Adrenal gland (tissue), 12 donors: ENCODE results near the gene PNPLA3. TPM values are rescaled to one million over a fixed set of nuclear protein-coding genes. Genes with fewer than 3 reads are reported as not detected.

ENCODE experiments used
- DNase-seq, 7 donors: peaks; one replicate each; pipeline ENCODE4 v3.0.0-alpha.2; 2019 to 2020
- H3K27ac ChIP-seq, 5 donors: fragments of 200-600 bp; sonication (generic) in 4 of 5; 1 replicate in 3 of 5; 2 replicates in 2 of 5; pipeline versions ENCODE4 v1.5.1 to v1.8.0; 2016 to 2020; ENCODE audit warnings: mild to moderate bottlenecking in 1 of 5
- H3K27me3 ChIP-seq: fragments of 200-600 bp; 2 replicates; pipeline ENCODE4 v1.8.0; 2021
- H3K36me3 ChIP-seq, 2 donors: fragments of 200-600 bp; replicated peaks in 1 of 2; 1 replicate in 1 of 2; 2 replicates in 1 of 2; pipeline versions ENCODE4 v1.5.1 to v1.8.0; 2018 to 2022
- H3K4me1 ChIP-seq, 2 donors: fragments of 200-600 bp; replicated peaks in 1 of 2; 1 replicate in 1 of 2; 2 replicates in 1 of 2; pipeline versions ENCODE4 v1.5.1 to v1.8.0; 2018 to 2021
- H3K4me3 ChIP-seq, 4 donors: fragments of 200-600 bp; sonication (generic) in 3 of 4; one replicate each; pipeline ENCODE4 v1.5.1; 2016 to 2018
- H3K9me3 ChIP-seq, 3 donors: fragments of 200-600 bp; sonication (generic) in 1 of 3; replicated peaks in 1 of 3; 1 replicate in 2 of 3; 2 replicates in 1 of 3; pipeline versions ENCODE4 v1.5.1 to v1.8.0; 2016 to 2021
- POLR2A ChIP-seq, 2 donors: fragments of 450-650 bp; IDR thresholded peaks; one replicate each; pipeline ENCODE4 v1.6.1; 2017; ENCODE audit warnings: antibody characterized with exemption in 2 of 2, mild to moderate bottlenecking in 2 of 2, moderate library complexity in 1 of 2
- WGBS, 4 donors: extraction: QIAGEN DNeasy Blood & Tissue Kit in 2 of 4; methylation state at CpG; one replicate each; pipeline versions ENCODE4 v1.1.5 to v1.1.7; 2013 to 2017; 5-methylcytosine and 5-hydroxymethylcytosine counted together
- intact Hi-C, 2 donors: fragments of 100-400 bp; cut with DNase I; formaldehyde crosslinking; loops; one replicate each; pipeline versions ENCODE4 v1.14.1 to v1.15.0; 2022 to 2023
- polyA plus RNA-seq, 3 donors: library from polyadenylated mRNA; stranded (reverse); fragments of 200-250 nt in 2 of 3; fragments of 350-450 nt in 1 of 3; fragmentation: Illumina TruSeq in 1 of 3; extraction: RNeasy Lipid Tissue Mini Kit (QIAGEN cat#74804) in 1 of 3; gene quantifications; one replicate each; pipeline ENCODE4 v1.2.3, GENCODE V29; 2013 to 2014
- total RNA-seq, 9 donors: library from RNA; depleted of rRNA in 4 of 9; stranded (reverse); fragments of >200 nt in 4 of 9; fragments of 120-200 nt in 1 of 9; fragmentation: NEBNext Ultra II Directional in 1 of 9; extraction: Animal tissue kit (Norgen Biotek cat#: 25700) in 1 of 9; gene quantifications; one replicate each; pipeline versions ENCODE4 v1.1.0 to v1.2.4, GENCODE V29; 2013 to 2023
- TF ChIP-seq, protein P1 (sequence below), 6 experiments: fragments of 450-650 bp in 4 of 6; fragments of 200-600 bp in 2 of 6; sonication (generic) in 1 of 6; IDR thresholded peaks; 1 replicate in 5 of 6; 2 replicates in 1 of 6; pipeline versions ENCODE4 v1.5.1 to v1.8.0; 2016 to 2021; ENCODE audit warnings: antibody characterized with exemption in 6 of 6, mild to moderate bottlenecking in 2 of 6, moderate library complexity in 1 of 6
- donor health status: healthy with polysubstance abuse.
- donor health status: Bipolar disorder and iron deficiency.
- donor health status: DM: yes; HTN: yes; CAD: no.
- donor health status: DM: no; HTN: no; CAD: no.
- donor health status: DM: no; HTN: no; CAD: no.
- donor health status: DM: yes; HTN: yes; CAD: no.

The PNPLA3 gene
- total and polyA plus RNA-seq, 12 donors = 0.15 to 4.4 (median 0.42) TPM; not detected in 1

GRCh38 chr22:43941449-43941848 is 17.8 kb downstream of the PNPLA3 start:
- Histone ChIP-seq H3K27ac (no peak overlapping the region), H3K4me3 (no peak overlapping the region), H3K4me1 (no peaks in the 10 kb centered on the region), H3K27me3 (no peaks in the 10 kb centered on the region), H3K36me3 (no peaks in the 10 kb centered on the region), H3K9me3 (no peaks in the 10 kb centered on the region)
- intact Hi-C loops = no loop called here
- no peak for TF ChIP-seq POLR2A (IDR thresholded peaks at IDR 0.05)
- TF ChIP-seq, protein P1, sequence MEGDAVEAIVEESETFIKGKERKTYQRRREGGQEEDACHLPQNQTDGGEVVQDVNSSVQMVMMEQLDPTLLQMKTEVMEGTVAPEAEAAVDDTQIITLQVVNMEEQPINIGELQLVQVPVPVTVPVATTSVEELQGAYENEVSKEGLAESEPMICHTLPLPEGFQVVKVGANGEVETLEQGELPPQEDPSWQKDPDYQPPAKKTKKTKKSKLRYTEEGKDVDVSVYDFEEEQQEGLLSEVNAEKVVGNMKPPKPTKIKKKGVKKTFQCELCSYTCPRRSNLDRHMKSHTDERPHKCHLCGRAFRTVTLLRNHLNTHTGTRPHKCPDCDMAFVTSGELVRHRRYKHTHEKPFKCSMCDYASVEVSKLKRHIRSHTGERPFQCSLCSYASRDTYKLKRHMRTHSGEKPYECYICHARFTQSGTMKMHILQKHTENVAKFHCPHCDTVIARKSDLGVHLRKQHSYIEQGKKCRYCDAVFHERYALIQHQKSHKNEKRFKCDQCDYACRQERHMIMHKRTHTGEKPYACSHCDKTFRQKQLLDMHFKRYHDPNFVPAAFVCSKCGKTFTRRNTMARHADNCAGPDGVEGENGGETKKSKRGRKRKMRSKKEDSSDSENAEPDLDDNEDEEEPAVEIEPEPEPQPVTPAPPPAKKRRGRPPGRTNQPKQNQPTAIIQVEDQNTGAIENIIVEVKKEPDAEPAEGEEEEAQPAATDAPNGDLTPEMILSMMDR (IDR thresholded peaks at IDR 0.05) = no peak
- DNase-seq = no peak
- WGBS, 4 donors = 79 to 84% (median 83%) methylated on average over 6 of the region's 6 CpGs

GRCh38 chr22:43944670-43945430 is 21.2 kb downstream of the PNPLA3 start:
- intact Hi-C loops = no loop called here
- DNase-seq = no peak
- no peaks in the 10 kb centered on the region for H3K27me3 ChIP-seq
- 90 to 96% (median 92%) methylated on average over 15 to 20 of the region's 20 CpGs for WGBS, 4 donors
- H3K36me3 ChIP-seq = no peaks in the 10 kb centered on the region
- TF ChIP-seq POLR2A (IDR thresholded peaks at IDR 0.05) = no peak
- TF ChIP-seq, protein P1 (IDR thresholded peaks at IDR 0.05) = no peak
- H3K9me3 ChIP-seq = no peaks in the 10 kb centered on the region
- H3K4me1 ChIP-seq = no peaks in the 10 kb centered on the region
- no peak overlapping the region for H3K4me3 ChIP-seq
- H3K27ac ChIP-seq = no peak overlapping the region

DNA sequence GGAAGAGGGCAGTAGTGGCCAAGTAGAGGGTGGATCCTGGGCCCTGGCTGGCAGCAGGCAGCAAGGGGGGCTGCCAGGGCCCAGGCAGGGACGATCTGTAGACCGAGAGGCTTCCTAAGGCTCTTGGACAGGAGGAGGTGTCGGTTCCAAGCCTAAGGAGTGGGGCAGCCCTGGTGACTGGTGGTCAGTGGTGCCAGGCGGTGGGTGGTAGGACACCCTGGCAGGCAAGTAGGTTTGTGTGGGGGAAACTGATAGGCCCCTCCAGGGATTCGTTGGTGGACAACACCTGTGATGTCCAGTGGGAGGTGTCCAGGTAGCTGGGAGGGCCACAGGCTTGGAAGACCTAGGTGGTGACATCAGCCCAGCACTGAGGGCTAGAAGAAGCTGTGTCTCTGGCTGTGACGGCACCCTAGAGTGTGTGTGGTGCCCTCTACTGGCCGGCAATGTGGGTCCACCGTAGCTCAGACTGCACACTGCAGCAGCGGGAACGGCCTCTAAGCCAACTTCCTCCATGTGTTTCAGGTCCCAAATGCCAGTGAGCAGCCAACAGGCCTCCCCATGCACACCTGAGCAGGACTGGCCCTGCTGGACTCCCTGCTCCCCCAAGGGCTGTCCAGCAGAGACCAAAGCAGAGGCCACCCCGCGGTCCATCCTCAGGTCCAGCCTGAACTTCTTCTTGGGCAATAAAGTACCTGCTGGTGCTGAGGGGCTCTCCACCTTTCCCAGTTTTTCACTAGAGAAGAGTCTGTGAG is 22.2 kb downstream of the PNPLA3 start:
- intact Hi-C loops = no loop called here
- WGBS, 4 donors = 31 to 62% (median 54%) methylated on average over 8 to 12 of the region's 12 CpGs
- DNase-seq = peak; percentile 46 to 78 (median 63)
- Histone ChIP-seq H3K4me1 (no peaks in the 10 kb centered on the region), H3K36me3 (no peaks in the 10 kb centered on the region), H3K9me3 (no peaks in the 10 kb centered on the region), H3K4me3 (no peak overlapping the region), H3K27ac (no peak overlapping the region), H3K27me3 (no peaks in the 10 kb centered on the region)
- TF ChIP-seq, protein P1 (IDR thresholded peaks at IDR 0.05) = peak; percentile 29 to 60 (median 48)
- no peak for TF ChIP-seq POLR2A (IDR thresholded peaks at IDR 0.05)

- no peak for DNase-seq
- no peaks in the 10 kb centered on the region for H3K36me3 ChIP-seq
- 70 to 100% (median 72%) methylated on average over 1 to 7 of the region's 7 CpGs for WGBS, 4 donors
Observed at GRCh38 chr22:43946384-43946667, 22.7 kb downstream of the PNPLA3 start.

More at GRCh38 chr22:43946384-43946667, 22.7 kb downstream of the PNPLA3 start:
- Histone ChIP-seq H3K9me3 (no peaks in the 10 kb centered on the region), H3K27me3 (no peaks in the 10 kb centered on the region), H3K27ac (no peak overlapping the region), H3K4me3 (no peak overlapping the region), H3K4me1 (no peaks in the 10 kb centered on the region)
- intact Hi-C loops = no loop called here
- no peak for TF ChIP-seq POLR2A (IDR thresholded peaks at IDR 0.05)
- TF ChIP-seq, protein P1 (IDR thresholded peaks at IDR 0.05) = no peak
